Epithelial cell of esophagus (primary cell): Measurements from ENCODE around the gene ZNF576.
"Not testable (repeated sequence)": the region's sequence is repeated elsewhere in the genome, so short reads cannot be mapped to it uniquely, and the experiment has no call there.

Experiments used
- DNase-seq: peaks from one replicate; pipeline ENCODE4 v3.0.0; 2010; ENCODE audit warnings: low read depth
- H3K4me3 ChIP-seq: 2 replicates; pipeline ENCODE4 v1.5.1; 2011; ENCODE audit warnings: mild to moderate bottlenecking, low read length, control low read depth
- TF ChIP-seq, protein P1 (sequence below): IDR thresholded peaks from 2 replicates; pipeline ENCODE4 v1.5.1; 2011; ENCODE audit warnings: low read depth, mild to moderate bottlenecking, low read length, control low read depth, inconsistent platforms; ENCODE audit not compliant: insufficient read depth; ENCODE audit errors: missing control alignments

ZNF576 gene

DNA sequence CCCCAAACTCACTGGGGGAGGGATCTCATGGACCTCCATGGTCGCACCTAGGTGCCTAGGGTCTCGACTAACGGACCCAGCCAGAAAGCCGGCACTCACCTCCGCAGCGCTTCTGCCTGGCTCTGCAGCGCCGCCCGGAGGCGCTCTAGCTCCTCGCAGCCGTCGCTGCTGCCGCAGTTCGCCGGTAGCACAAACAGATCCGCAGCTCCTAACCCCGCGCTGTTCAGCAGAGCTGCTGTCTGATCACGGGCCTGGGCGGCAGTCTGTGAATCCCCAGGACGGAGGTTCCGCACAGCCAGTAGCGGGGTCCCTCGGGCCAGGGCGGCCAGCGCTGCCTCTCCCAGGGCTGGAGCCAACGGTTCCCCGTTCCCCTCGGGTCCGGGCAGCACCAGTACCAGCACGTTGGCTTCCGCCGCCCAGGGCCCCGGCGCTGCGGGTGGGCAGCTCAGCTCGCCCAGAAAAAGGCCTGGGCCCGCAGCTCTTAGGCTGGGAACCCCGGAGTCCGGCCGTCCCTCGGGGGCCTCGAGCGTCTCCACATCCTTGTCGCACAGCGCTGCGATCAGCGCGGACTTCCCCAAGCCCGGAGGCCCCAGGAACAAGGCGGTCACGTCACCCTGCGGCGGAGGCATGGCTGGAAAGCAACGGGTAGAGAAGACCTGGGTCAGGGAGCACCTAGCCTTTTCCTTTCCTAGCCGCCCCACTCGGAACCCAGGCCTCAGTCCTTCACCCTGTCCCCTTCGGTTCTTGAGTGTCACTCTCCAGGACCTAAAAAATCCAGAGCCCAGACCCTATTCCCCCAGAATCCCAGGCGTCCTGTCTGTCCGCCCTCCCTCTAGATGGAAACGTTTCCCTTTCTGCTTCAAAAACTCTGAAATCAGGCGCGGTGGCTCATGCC lies 1.4 kb upstream of the ZNF576 start:
- peak overlapping the region; percentile 59 for H3K4me3 ChIP-seq
- TF ChIP-seq, protein P1, sequence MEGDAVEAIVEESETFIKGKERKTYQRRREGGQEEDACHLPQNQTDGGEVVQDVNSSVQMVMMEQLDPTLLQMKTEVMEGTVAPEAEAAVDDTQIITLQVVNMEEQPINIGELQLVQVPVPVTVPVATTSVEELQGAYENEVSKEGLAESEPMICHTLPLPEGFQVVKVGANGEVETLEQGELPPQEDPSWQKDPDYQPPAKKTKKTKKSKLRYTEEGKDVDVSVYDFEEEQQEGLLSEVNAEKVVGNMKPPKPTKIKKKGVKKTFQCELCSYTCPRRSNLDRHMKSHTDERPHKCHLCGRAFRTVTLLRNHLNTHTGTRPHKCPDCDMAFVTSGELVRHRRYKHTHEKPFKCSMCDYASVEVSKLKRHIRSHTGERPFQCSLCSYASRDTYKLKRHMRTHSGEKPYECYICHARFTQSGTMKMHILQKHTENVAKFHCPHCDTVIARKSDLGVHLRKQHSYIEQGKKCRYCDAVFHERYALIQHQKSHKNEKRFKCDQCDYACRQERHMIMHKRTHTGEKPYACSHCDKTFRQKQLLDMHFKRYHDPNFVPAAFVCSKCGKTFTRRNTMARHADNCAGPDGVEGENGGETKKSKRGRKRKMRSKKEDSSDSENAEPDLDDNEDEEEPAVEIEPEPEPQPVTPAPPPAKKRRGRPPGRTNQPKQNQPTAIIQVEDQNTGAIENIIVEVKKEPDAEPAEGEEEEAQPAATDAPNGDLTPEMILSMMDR = peak; percentile 90
- peak; percentile 79 for DNase-seq

DNA sequence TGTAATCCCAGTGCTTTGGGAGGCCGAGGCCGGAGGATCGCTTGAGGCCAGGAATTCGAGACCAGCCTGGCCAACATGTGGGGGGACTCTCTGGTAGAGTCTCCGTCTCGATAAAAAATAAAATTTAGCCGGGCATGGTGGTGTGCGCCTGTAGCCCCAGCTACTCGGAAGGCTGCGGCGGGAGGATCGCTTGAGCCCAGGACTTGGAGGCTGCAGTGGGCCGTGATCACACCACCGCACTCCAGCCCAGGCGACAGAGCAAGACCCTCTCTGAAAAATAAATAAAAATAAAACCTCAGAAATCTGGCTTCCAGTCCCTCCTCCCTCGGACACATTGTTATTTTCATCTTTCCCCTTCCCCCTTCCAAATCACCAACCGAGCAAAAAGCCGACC lies 793 bp upstream of the ZNF576 start:
- DNase-seq = no peak
- peak overlapping the region; percentile 59 for H3K4me3 ChIP-seq
- TF ChIP-seq, protein P1 = no peak

DNA sequence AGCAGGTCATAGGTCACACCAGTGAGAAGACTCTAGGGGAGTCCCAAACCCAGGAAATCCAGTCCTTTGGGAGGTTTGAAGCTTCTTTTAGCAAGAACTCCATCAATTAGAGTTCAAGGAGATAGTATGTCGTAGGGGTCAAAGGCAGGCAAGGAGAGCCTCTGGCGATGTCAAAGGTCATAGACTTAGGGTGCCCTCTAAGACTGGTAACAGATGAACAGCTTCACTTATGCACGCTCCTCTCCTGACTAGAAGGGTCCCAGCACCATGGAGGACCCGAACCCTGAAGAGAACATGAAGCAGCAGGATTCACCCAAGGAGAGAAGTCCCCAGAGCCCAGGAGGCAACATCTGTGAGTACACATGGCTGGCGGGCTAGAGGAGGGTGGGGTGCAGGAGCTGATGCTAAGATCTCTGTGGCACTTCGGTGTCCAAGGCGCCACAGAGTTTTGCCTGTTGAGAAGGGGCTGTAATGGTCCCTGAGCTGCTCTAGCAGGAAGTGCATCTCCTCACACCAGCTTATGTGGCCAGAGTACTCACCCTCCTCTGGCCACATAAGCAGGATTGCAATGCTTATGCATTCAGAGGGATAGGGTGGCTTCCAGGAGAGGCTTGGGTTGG lies 557 bp downstream of the ZNF576 start:
- H3K4me3 ChIP-seq = peak overlapping the region; percentile 59
- no peak for DNase-seq
- TF ChIP-seq, protein P1 = no peak

DNA sequence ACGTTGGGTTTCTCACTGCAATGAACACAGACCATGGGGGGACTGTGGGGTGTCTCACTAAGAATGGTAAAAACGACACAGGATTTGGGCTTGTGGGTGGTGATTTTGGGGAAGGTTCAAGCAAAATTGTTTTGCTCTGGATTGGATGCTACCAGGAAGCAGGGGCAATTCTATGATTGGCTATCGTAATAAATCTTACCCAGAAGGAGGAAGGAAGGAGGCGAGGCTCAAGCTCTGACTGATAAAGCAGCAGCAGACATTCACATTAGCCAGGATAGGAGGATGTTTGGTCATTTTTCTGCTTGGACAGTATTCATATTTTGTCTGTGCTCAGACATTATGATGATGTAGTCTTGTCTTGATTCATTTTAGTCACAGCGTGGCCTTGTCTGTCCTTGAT lies 1.5 kb downstream of the ZNF576 start:
- H3K4me3 ChIP-seq = peak overlapping the region; percentile 59
- TF ChIP-seq, protein P1 = no peak
- DNase-seq = no peak

DNA sequence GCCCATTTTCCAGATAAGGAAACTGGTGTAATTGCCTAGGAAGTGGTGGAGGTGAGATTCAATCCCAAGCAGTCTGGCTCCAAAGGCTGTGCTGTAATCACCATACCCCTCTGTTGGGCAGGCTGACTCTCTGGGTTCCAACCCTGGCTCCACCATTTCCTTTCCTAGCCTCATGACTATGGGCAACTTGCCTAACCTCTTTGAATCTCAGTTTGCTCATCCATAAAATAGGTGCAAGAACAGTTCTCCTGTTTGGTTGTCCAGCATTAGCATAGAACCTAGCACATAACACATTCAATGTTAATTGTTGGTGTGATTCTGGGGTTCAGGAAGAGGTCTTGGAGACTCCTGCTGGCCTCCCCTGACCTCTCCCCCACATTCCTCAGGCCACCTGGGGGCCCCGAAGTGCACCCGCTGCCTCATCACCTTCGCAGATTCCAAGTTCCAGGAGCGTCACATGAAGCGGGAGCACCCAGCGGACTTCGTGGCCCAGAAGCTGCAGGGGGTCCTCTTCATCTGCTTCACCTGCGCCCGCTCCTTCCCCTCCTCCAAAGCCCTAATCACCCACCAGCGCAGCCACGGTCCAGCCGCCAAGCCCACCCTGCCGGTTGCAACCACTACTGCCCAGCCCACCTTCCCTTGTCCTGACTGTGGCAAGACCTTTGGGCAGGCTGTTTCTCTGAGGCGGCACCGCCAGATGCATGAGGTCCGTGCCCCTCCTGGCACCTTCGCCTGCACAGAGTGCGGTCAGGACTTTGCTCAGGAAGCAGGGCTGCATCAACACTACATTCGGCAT lies 2.2 kb downstream of the ZNF576 start:
- TF ChIP-seq, protein P1 = no peak
- no peak for DNase-seq
- no peak overlapping the region for H3K4me3 ChIP-seq

DNA sequence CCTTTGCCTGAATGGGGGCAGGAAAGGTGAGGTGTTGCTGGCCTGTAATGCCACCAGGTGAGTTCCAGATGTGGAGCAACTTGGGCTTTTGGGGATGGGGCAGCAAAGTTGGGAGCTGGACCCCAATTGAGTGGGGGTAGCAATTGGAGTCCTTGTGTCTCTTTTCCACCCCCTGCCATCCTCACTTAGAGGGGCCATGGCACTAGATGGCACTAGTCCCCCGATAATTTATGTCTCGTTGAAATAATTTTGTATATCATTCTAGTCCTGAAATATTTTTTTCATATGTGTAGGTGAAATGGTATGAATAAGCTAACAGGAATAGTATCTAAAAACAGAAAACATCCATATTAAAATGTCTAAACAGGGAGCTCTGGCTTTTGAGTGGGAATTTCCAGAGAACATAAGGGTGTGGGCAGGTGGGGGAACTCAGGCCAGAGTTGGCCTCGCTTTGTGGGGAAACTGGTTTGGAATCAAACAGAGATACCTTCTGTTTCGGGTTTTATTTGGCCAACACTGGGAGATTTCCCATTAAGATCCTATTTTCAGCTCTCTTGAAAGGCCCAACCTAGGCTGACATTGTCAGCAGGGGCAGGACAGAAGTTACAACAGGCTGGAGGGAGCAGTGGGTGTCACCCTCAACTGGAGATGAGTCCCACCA lies 3.4 kb downstream of the ZNF576 start:
- H3K4me3 ChIP-seq = no peak overlapping the region
- no peak for DNase-seq
- TF ChIP-seq, protein P1 = no peak

DNA sequence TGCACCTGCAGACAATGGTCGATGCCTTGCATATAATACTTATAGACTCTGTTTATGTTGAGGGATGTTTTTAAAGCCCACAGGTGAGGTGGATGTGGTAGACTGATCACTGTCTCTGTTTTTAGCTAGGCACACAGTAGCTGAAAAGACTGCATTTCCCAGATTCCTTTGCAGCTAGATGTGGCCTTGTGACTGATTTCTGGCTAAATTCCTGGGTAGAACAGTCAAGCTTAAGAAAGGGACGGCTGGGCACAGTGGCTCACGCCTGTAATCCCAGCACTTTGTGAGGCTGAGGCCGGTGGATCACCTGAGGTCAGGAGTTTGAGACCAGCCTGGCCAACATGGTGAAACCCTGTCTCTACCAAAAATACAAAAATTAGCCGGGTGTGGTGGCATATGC lies 3.9 kb downstream of the ZNF576 start:
- H3K4me3 ChIP-seq, DNase-seq: not testable (repeated sequence)
